Fibroblast of lung (primary cell): ENCODE data around the gene SORD.

Source experiments
- EZH2 ChIP-seq: IDR thresholded peaks from 2 replicates; pipeline ENCODE4 v1.5.1; 2012; ENCODE audit warnings: low read length, control low read depth, mild to moderate bottlenecking; ENCODE audit errors: missing control alignments
- TF ChIP-seq, protein P1 (sequence below), 2 donors: IDR thresholded peaks in 1 of 2; conservative IDR thresholded peaks in 1 of 2; 1 replicate in 1 of 2; 2 replicates in 1 of 2; pipeline ENCODE4 v1.5.1; 2011 to 2012; ENCODE audit warnings: low read length in 2 of 2, control low read depth in 1 of 2, inconsistent platforms in 1 of 2, low read depth in 1 of 2, mild to moderate bottlenecking in 1 of 2

DNA sequence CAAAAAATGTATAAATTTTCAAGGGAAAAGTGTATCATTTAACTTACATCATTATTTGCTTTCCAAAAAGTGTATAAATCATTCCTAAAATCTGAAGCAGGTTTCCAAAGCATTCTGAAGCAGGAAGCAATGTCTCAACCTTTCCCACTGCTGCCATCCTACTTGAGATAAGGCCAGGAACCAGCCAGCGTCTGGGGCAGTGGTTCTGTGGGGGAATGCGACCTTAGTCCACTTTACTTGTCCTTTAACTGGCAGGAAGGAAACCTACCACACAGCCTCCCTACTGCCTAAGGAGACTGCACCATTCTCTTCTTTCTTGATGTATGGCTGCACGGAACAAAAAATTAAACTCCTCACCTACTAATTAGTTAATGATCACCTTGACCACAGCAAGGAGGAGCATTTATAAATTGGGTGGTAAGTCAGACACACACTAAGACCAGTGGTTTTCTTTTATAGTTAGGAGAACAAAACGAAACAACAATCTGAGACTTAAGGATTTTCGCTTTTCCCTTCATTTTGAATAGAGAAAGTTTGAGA lies 3.7 kb downstream of the SORD start:
- TF ChIP-seq, protein P1, sequence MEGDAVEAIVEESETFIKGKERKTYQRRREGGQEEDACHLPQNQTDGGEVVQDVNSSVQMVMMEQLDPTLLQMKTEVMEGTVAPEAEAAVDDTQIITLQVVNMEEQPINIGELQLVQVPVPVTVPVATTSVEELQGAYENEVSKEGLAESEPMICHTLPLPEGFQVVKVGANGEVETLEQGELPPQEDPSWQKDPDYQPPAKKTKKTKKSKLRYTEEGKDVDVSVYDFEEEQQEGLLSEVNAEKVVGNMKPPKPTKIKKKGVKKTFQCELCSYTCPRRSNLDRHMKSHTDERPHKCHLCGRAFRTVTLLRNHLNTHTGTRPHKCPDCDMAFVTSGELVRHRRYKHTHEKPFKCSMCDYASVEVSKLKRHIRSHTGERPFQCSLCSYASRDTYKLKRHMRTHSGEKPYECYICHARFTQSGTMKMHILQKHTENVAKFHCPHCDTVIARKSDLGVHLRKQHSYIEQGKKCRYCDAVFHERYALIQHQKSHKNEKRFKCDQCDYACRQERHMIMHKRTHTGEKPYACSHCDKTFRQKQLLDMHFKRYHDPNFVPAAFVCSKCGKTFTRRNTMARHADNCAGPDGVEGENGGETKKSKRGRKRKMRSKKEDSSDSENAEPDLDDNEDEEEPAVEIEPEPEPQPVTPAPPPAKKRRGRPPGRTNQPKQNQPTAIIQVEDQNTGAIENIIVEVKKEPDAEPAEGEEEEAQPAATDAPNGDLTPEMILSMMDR (conservative IDR thresholded peaks at IDR 0.05 in 1 of 2, IDR thresholded peaks at IDR 0.05 in 1 of 2; ENCODE audit: low read depth in 1 of 2, low read length in 2 of 2): no peak
- TF ChIP-seq EZH2: no peak
